Activated T-cell treated with anti-CD3 and anti-CD28 coated beads for 48 hours (primary cell): Measurements from ENCODE around the gene CD160.
"Not testable (repeated sequence)": the region's sequence is repeated elsewhere in the genome, so short reads cannot be mapped to it uniquely, and the experiment has no call there.

Experiments
- DNase-seq: peaks from one replicate; pipeline ENCODE4 v3.0.0-alpha.2; 2020; ENCODE audit warnings: low read depth

CD160 gene

GRCh38 chr1:145759721-145760120, 40.4 kb downstream of the CD160 start:
- no peak for DNase-seq

GRCh38 chr1:145760395-145760949, 41.2 kb downstream of the CD160 start:
- DNase-seq = not testable (repeated sequence)

- DNase-seq = not testable (repeated sequence)
Observed at GRCh38 chr1:145761498-145761897, 42.2 kb downstream of the CD160 start.

GRCh38 chr1:145762001-145762400, 42.7 kb downstream of the CD160 start:
- not testable (repeated sequence) for DNase-seq

- not testable (repeated sequence) for DNase-seq
Observed at GRCh38 chr1:145764231-145764940, 45.1 kb downstream of the CD160 start.

- DNase-seq = not testable (repeated sequence)
Observed at GRCh38 chr1:145765127-145765526, 45.8 kb downstream of the CD160 start.

GRCh38 chr1:145765585-145766360, 46.5 kb downstream of the CD160 start:
- not testable (repeated sequence) for DNase-seq

- not testable (repeated sequence) for DNase-seq
Observed at GRCh38 chr1:145766926-145767325, 47.6 kb downstream of the CD160 start.

- not testable (repeated sequence) for DNase-seq
Observed at GRCh38 chr1:145768004-145768403, 48.7 kb downstream of the CD160 start.

GRCh38 chr1:145771056-145771455, 51.8 kb downstream of the CD160 start:
- DNase-seq = no peak

GRCh38 chr1:145773423-145773822, 54.1 kb downstream of the CD160 start:
- no peak for DNase-seq

- DNase-seq = no peak
Observed at GRCh38 chr1:145777357-145778145, 58.3 kb downstream of the CD160 start.

- DNase-seq = no peak
Observed at GRCh38 chr1:145778146-145778540, 58.8 kb downstream of the CD160 start.

- no peak for DNase-seq
Observed at GRCh38 chr1:145782272-145783099, 63.2 kb downstream of the CD160 start.

GRCh38 chr1:145784409-145784808, 65.1 kb downstream of the CD160 start:
- DNase-seq = no peak

GRCh38 chr1:145785547-145785946, 66.2 kb downstream of the CD160 start:
- DNase-seq = no peak

- DNase-seq = no peak
Observed at GRCh38 chr1:145786271-145786670, 67.0 kb downstream of the CD160 start.

GRCh38 chr1:145788580-145788979, 69.3 kb downstream of the CD160 start:
- DNase-seq = no peak
